Spleen (tissue), 11 donors: ENCODE data around the gene ZFC3H1. TPM values are rescaled to one million over a fixed set of nuclear protein-coding genes. Genes with fewer than 3 reads are reported as not detected.
A peak's percentile ranks its signal among the peaks of the same experiment; 100 is the strongest.

Source experiments
- DNase-seq: peaks from one replicate; pipeline ENCODE4 v3.0.0-alpha.2; 2020
- H3K27ac ChIP-seq, 8 donors: fragments of 200-600 bp; sonication (generic) in 7 of 8; 1 replicate in 4 of 8; 2 replicates in 4 of 8; pipeline versions ENCODE4 v1.5.0 to v1.8.0; 2016 to 2021; ENCODE audit warnings: inconsistent platforms in 4 of 8, mild to moderate bottlenecking in 4 of 8, moderate library complexity in 1 of 8
- H3K27me3 ChIP-seq, 7 donors: fragments of 200-600 bp; sonication (generic) in 6 of 7; replicated peaks in 1 of 7; 1 replicate in 4 of 7; 2 replicates in 3 of 7; pipeline versions ENCODE4 v1.5.0 to v1.8.0; 2016 to 2021; ENCODE audit warnings: inconsistent platforms in 3 of 7, mild to moderate bottlenecking in 1 of 7
- H3K36me3 ChIP-seq, 6 donors: fragments of 200-600 bp; sonication (generic) in 5 of 6; 1 replicate in 4 of 6; 2 replicates in 2 of 6; pipeline versions ENCODE4 v1.5.0 to v1.8.0; 2016 to 2021; ENCODE audit warnings: inconsistent platforms in 2 of 6
- H3K4me1 ChIP-seq, 6 donors: fragments of 200-600 bp; sonication (generic) in 5 of 6; 1 replicate in 3 of 6; 2 replicates in 3 of 6; pipeline versions ENCODE4 v1.5.0 to v1.8.0; 2016 to 2021; ENCODE audit warnings: inconsistent platforms in 3 of 6
- H3K4me3 ChIP-seq, 8 donors: fragments of 200-600 bp; sonication (generic) in 7 of 8; 1 replicate in 4 of 8; 2 replicates in 4 of 8; pipeline versions ENCODE4 v1.5.0 to v1.8.0; 2016 to 2021; ENCODE audit warnings: inconsistent platforms in 4 of 8, mild to moderate bottlenecking in 4 of 8, moderate library complexity in 2 of 8
- H3K9me3 ChIP-seq, 8 donors: fragments of 200-600 bp; sonication (generic) in 7 of 8; 1 replicate in 4 of 8; 2 replicates in 4 of 8; pipeline versions ENCODE4 v1.5.0 to v1.8.0; 2016 to 2021; ENCODE audit warnings: inconsistent platforms in 4 of 8
- POLR2A ChIP-seq, 3 donors: fragments of 450-650 bp; IDR thresholded peaks; one replicate each; pipeline ENCODE4 v1.5.1; 2017; ENCODE audit warnings: antibody characterized with exemption in 3 of 3, mild to moderate bottlenecking in 1 of 3
- POLR2AphosphoS5 ChIP-seq, 3 donors: sonication (generic); formaldehyde crosslinking; IDR thresholded peaks; one replicate each; pipeline ENCODE4 v1.5.1; 2017; ENCODE audit warnings: antibody characterized with exemption in 3 of 3
- WGBS, 5 donors: extraction: QIAGEN DNeasy Blood & Tissue Kit in 3 of 5; methylation state at CpG; one replicate each; pipeline versions ENCODE4 v1.1.5 to v1.1.7; 2013 to 2018; 5-methylcytosine and 5-hydroxymethylcytosine counted together
- intact Hi-C: fragments of 100-400 bp; cut with DNase I; formaldehyde crosslinking; loops from one replicate; pipeline ENCODE4 v1.15.0; 2023; ENCODE audit warnings: low total_unique reads
- polyA plus RNA-seq, 3 donors: library from polyadenylated mRNA; stranded (reverse); fragments of 200-250 nt; gene quantifications; one replicate each; pipeline ENCODE4 v1.2.1, GENCODE V29; 2013
- total RNA-seq, 7 donors: library from RNA; depleted of rRNA in 3 of 7; stranded (reverse); fragments of >200 nt in 3 of 7; fragmentation: NEBNext Ultra II Directional in 4 of 7; extraction: Animal tissue kit (Norgen Biotek cat#: 25700) in 4 of 7; gene quantifications; one replicate each; pipeline versions ENCODE4 v1.1.0 to v1.2.1, GENCODE V29; 2016 to 2021
- TF ChIP-seq, protein P1 (sequence below), 11 experiments: fragments of 200-600 bp in 7 of 11; fragments of 450-650 bp in 4 of 11; sonication (generic) in 4 of 11; IDR thresholded peaks in 8 of 11; conservative IDR thresholded peaks in 3 of 11; 1 replicate in 7 of 11; 2 replicates in 4 of 11; pipeline versions ENCODE4 v1.4.0 to v1.8.0; 2016 to 2021; ENCODE audit warnings: antibody characterized with exemption in 11 of 11, inconsistent platforms in 4 of 11, mild to moderate bottlenecking in 1 of 11
- donor health status: healthy with polysubstance abuse.
- donor health status: DM: no; HTN: no; CAD: no; lungs with moderate emphysema.
- donor health status: DM: no; HTN: no; CAD: no.
- donor health status: Bipolar disorder and iron deficiency.
- donor health status: healthy.
- donor health status: DM: no; HTN: no; CAD: no.
- donor health status: DM: yes; HTN: yes; CAD: no.

ZFC3H1 gene
- total and polyA plus RNA-seq, 10 donors, result 21.4 to 139 (median 77.8) TPM

DNA sequence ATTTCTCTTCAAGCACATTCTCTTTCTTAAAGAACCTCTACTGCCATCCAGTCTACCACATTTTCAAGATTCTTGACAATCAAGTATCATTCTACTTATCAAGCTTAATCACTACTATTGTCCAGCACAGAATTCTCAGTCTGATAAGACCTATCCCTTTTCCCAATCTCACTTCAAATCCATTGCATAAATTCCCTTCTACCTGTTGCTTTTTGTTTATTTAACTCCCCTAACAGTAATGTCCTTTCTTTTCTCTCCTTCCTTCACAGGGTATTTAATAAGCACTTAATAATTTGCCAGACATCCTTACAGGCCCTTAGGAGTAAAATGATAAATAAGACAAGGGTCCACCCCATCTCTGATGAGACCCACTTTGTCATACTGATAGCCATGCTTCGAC is 41.7 kb downstream of the ZFC3H1 start:
- Histone ChIP-seq H3K27ac (no peak overlapping the region), H3K4me3 (no peak overlapping the region), H3K27me3 (no peaks in the 10 kb centered on the region), H3K4me1 (peaks cover 3 to 19% (median 11%) of the 10 kb centered on the region in 6 donors), H3K36me3 (peaks cover 0 to 100% (median 89%) of the 10 kb centered on the region in 6 donors), H3K9me3 (no peaks in the 10 kb centered on the region)
- 93 to 100% (median 97%) methylated on average over 1 of the region's 1 CpG for WGBS, 5 donors
- intact Hi-C loops, result no loop called here
- no peak for DNase-seq
- no peak for TF ChIP-seq POLR2AphosphoS5 (IDR thresholded peaks at IDR 0.05)
- TF ChIP-seq, protein P1, sequence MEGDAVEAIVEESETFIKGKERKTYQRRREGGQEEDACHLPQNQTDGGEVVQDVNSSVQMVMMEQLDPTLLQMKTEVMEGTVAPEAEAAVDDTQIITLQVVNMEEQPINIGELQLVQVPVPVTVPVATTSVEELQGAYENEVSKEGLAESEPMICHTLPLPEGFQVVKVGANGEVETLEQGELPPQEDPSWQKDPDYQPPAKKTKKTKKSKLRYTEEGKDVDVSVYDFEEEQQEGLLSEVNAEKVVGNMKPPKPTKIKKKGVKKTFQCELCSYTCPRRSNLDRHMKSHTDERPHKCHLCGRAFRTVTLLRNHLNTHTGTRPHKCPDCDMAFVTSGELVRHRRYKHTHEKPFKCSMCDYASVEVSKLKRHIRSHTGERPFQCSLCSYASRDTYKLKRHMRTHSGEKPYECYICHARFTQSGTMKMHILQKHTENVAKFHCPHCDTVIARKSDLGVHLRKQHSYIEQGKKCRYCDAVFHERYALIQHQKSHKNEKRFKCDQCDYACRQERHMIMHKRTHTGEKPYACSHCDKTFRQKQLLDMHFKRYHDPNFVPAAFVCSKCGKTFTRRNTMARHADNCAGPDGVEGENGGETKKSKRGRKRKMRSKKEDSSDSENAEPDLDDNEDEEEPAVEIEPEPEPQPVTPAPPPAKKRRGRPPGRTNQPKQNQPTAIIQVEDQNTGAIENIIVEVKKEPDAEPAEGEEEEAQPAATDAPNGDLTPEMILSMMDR (IDR thresholded peaks at IDR 0.05 in 8 of 11, conservative IDR thresholded peaks at IDR 0.05 in 3 of 11), result no peak
- no peak for TF ChIP-seq POLR2A (IDR thresholded peaks at IDR 0.05)

DNA sequence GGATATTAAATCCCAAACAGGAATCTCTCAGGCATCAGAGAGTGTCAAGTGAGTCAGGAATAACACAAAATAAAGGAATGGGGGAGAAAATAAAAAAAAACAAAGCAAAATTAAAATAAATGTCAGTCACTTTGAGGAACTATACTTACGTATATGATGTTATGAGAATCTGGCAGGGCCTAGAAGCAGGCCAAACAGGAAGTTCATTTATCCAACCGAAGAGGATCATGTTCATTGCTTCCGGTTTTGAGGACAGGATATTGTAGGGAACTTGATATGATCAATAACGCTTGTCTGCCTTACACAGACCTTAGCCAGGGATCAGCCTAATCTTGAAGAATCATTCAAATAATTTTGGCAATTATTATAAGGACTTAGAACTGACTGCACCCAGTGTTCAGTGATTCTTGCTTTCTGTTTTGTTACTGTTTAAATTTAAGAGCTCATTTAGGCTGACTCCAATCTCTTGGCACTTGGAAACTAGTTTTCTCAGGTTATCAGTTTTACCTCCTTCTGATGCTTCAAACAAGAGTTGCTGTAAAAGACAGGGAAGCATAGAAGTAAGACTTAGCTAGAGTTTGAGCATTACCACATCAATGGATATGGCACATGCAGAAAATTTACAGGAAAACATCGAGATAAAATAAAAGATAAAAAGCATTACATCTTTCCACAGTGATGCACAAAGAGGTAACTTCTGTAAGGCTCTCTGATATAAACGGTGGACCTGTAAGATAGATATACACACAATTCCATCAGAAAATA is 53.4 kb downstream of the ZFC3H1 start:
- WGBS, 5 donors, result 36 to 57% (median 46%) methylated on average over 6 of the region's 6 CpGs
- peak overlapping the region in 5 of 8 donors; percentile 10 to 62 (median 32) for H3K27ac ChIP-seq
- H3K4me1 ChIP-seq, result peaks cover 0 to 12% (median 4%) of the 10 kb centered on the region in 6 donors
- H3K9me3 ChIP-seq, result no peaks in the 10 kb centered on the region
- H3K4me3 ChIP-seq, result no peak overlapping the region
- intact Hi-C loops, result no loop called here
- no peaks in the 10 kb centered on the region for H3K27me3 ChIP-seq
- TF ChIP-seq POLR2AphosphoS5 (IDR thresholded peaks at IDR 0.05), result no peak
- TF ChIP-seq, protein P1 (IDR thresholded peaks at IDR 0.05 in 8 of 11, conservative IDR thresholded peaks at IDR 0.05 in 3 of 11), result no peak
- TF ChIP-seq POLR2A (IDR thresholded peaks at IDR 0.05), result no peak
- DNase-seq, result no peak
- peaks cover 6 to 100% (median 77%) of the 10 kb centered on the region in 6 donors for H3K36me3 ChIP-seq

DNA sequence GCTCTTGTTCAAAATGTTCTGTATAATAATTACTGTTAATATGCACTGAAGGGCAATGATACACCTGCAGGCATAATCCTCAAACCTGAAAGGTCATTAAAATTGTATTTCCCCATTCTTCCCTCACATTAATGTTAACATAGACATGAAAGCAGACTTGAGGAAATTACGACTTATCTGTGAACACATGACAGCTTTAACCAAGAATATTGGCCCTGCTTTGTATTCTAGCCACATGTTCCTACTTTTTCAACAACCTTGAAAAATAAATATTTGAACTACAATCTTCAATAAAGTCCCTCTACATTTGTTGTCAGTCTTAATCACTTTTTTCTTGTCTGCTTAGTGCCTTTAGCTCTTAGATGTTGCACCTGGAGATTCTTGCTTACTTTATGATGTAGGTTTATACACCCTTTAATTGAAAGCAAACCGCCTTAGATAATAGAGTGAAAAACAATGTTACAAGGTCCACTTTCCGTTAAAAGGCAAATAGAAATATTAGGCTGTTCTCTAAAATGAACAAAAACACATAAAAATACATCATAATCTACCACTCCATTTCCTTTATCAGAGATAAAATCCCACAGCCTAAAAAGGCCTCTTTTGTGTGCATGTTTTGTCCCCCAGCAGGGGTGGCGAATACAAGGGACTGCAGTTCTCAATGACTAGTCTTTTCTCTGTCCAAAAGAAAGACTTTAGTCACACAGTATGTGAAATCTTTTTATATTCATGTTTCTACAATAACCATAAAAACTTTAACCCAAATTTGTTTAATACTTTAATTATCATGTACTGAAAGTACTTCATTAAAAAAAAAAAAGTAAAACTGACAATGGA is 55.9 kb downstream of the ZFC3H1 start:
- Histone ChIP-seq H3K9me3 (no peaks in the 10 kb centered on the region), H3K27ac (no peak overlapping the region), H3K4me3 (no peak overlapping the region), H3K27me3 (no peaks in the 10 kb centered on the region), H3K36me3 (peaks cover 3 to 77% (median 53%) of the 10 kb centered on the region in 6 donors), H3K4me1 (peaks cover 0 to 12% (median 4%) of the 10 kb centered on the region in 6 donors)
- WGBS, 5 donors, result 93 to 97% (median 94%) methylated on average over 4 of the region's 4 CpGs
- DNase-seq, result no peak
- TF ChIP-seq POLR2A (IDR thresholded peaks at IDR 0.05) (no peak), POLR2AphosphoS5 (IDR thresholded peaks at IDR 0.05) (no peak)
- TF ChIP-seq, protein P1 (IDR thresholded peaks at IDR 0.05 in 8 of 11, conservative IDR thresholded peaks at IDR 0.05 in 3 of 11), result no peak
- intact Hi-C loops, result no loop called here

DNA sequence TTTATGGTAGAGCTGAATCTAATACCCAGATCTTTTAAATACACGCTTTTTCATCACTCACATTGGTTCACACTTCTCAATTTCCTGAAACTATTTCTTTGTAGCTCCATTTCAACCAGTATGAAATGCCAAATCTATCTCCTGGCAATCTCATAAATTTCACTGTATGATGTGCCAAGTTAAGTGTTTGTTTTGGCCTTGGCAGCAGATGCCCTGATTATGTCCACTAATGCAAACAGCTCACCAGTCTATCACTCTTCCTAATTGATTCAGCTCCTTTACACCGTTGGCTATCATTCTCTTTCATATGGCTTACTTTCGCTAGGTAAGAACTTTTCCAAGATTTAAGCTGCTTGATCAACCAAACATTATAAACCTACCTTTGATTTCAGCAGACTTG is 58.6 kb downstream of the ZFC3H1 start:
- intact Hi-C loops, result no loop called here
- TF ChIP-seq POLR2AphosphoS5 (IDR thresholded peaks at IDR 0.05), result no peak
- TF ChIP-seq POLR2A (IDR thresholded peaks at IDR 0.05), result no peak
- TF ChIP-seq, protein P1 (IDR thresholded peaks at IDR 0.05 in 8 of 11, conservative IDR thresholded peaks at IDR 0.05 in 3 of 11), result no peak

More for the DNA sequence above, 58.6 kb downstream of the ZFC3H1 start:
- H3K27ac ChIP-seq, result no peak overlapping the region
- no peaks in the 10 kb centered on the region for H3K27me3 ChIP-seq
- no peak overlapping the region for H3K4me3 ChIP-seq
- WGBS, 5 donors, result 94 to 96% (median 95%) methylated on average over 3 of the region's 3 CpGs
- peaks cover 0 to 50% (median 30%) of the 10 kb centered on the region in 6 donors for H3K36me3 ChIP-seq
- H3K9me3 ChIP-seq, result no peaks in the 10 kb centered on the region
- no peak for DNase-seq
- H3K4me1 ChIP-seq, result peaks cover 0 to 5% (median under 1%) of the 10 kb centered on the region in 6 donors
